ENCODE results near the gene RRP8. TPM values are rescaled to one million over a fixed set of nuclear protein-coding genes. Genes with fewer than 3 reads are reported as not detected.

Gene RRP8
- total RNA-seq, 1 experiment from 2014 or later, result 17.4 TPM

DNA sequence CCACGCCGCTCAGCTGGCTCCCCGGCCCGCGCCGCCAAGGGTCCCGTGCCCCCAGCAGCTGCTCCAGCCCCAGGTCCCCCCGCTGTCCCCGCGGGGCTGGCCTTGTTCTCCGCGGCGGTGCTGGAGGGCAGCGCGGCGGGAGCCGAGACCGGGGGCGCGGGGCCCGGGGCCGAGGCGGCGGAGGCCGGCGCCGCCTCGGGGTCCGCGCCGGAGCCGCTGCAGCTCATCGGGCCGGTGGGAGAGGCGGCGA, 8.5 kb upstream of the RRP8 start:
- Mint-ChIP-seq H3K27ac (ENCODE audit: unreplicated experiment) (no peak overlapping the region), H3K4me1 (ENCODE audit: low read depth, unreplicated experiment) (peaks cover 24% of the 10 kb centered on the region), H3K36me3 (ENCODE audit: insufficient read depth, unreplicated experiment) (no peaks in the 10 kb centered on the region), H3K9me3 (ENCODE audit: low read depth, unreplicated experiment) (no peaks in the 10 kb centered on the region), H3K4me3 (ENCODE audit: low read depth, unreplicated experiment) (no peak overlapping the region), H3K27me3 (ENCODE audit: unreplicated experiment) (no peaks in the 10 kb centered on the region)
- intact Hi-C loops (cut with micrococcal nuclease; ENCODE audit: unreplicated experiment), result loop anchor here (2.0 to 10.0 kb wide), 2 partner anchors 71 to 127 kb away; partner anchors contain the start of genes ARFIP2, MRPL17 and TIMM10B
- no peak for DNase-seq
- no TSS peak for BruUV-seq (replicated peaks)
- TF ChIP-seq, protein P1, sequence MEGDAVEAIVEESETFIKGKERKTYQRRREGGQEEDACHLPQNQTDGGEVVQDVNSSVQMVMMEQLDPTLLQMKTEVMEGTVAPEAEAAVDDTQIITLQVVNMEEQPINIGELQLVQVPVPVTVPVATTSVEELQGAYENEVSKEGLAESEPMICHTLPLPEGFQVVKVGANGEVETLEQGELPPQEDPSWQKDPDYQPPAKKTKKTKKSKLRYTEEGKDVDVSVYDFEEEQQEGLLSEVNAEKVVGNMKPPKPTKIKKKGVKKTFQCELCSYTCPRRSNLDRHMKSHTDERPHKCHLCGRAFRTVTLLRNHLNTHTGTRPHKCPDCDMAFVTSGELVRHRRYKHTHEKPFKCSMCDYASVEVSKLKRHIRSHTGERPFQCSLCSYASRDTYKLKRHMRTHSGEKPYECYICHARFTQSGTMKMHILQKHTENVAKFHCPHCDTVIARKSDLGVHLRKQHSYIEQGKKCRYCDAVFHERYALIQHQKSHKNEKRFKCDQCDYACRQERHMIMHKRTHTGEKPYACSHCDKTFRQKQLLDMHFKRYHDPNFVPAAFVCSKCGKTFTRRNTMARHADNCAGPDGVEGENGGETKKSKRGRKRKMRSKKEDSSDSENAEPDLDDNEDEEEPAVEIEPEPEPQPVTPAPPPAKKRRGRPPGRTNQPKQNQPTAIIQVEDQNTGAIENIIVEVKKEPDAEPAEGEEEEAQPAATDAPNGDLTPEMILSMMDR (IDR thresholded peaks at IDR 0.05; ENCODE audit: unreplicated experiment), result no peak
- CTCF ChIA-PET, result interaction anchor here (0.6 to 1.1 kb wide), 3 partner anchors 12 to 145 kb away, joined by 3 to 9 read pairs (median 3); partner anchors contain the start of gene MRPL17

DNA sequence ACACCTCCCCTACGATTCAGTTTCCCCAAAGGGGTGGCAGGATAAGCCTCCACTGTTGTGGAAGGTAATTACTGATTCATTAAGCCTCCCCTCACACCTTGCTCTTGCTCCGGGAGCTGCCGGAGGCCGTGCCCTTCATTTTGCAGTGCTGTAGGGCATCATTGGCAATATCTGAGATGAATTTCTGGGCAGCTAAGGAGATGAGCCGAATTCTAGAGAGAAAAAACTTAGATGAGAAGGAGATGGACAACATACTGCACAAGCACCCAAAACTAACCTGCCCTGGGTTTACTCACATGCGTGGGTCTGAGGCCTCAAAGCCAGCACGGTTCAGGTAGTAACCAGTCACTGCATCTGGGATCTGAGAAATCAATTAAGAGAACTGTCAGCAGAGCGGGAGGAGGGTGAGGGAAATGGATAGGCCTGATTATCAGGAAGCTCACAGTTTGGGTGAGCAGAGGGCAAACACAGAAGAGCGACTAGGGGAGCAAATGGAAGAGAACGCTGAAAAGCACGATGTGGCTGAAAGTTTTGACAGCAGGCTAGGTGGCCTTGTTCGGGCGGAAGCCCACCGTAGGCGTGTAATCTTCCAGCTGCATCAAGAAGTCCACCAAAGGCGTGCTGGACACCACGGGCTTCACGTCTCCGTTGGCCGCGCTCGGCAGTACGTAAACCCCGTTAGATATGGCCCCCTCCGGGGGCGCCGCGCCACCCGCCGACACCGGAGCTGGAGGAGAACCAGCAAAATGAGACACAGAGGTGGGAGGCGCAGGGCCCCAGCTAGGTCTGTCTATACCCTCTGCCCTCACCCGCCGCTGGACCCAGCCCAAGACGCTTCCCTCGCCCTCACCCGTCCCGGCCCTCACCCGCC, 7.9 kb upstream of the RRP8 start:
- Mint-ChIP-seq H3K4me3 (ENCODE audit: low read depth, unreplicated experiment) (no peak overlapping the region), H3K36me3 (ENCODE audit: insufficient read depth, unreplicated experiment) (peaks cover 6% of the 10 kb centered on the region), H3K9me3 (ENCODE audit: low read depth, unreplicated experiment) (no peaks in the 10 kb centered on the region), H3K27me3 (ENCODE audit: unreplicated experiment) (no peaks in the 10 kb centered on the region), H3K27ac (ENCODE audit: unreplicated experiment) (peak overlapping the region; percentile 81), H3K4me1 (ENCODE audit: low read depth, unreplicated experiment) (peaks cover 24% of the 10 kb centered on the region)
- BruUV-seq (replicated peaks), result no TSS peak
- CTCF ChIA-PET, result interaction anchor here (0.6 to 1.1 kb wide), 3 partner anchors 12 to 146 kb away, joined by 3 to 9 read pairs (median 3); partner anchors contain the start of gene MRPL17
- intact Hi-C loops (cut with micrococcal nuclease; ENCODE audit: unreplicated experiment), result loop anchor here (10.0 kb wide), 1 partner anchor 127 kb away; the partner anchor contains the start of genes ARFIP2 and TIMM10B
- TF ChIP-seq, protein P1 (IDR thresholded peaks at IDR 0.05; ENCODE audit: unreplicated experiment), result no peak
- DNase-seq, result no peak

DNA sequence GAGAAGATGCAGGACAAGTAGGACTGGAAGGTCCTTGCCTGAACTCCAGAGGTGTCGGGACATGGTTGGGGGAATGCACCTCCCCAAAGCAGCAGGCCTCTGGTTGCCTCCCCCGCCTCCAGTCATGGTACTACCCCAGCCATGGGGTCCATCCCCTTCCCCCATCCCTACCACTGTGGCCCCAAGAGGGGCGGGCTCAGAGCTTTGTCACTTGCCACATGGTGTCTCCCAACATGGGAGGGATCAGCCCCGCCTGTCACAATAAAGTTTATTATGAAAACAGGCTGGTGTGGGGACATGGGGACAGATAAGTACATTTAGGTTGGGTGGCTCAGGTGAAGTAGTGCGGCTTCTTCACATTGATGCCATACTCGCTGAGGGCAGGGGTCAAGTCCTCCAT, 7.2 kb upstream of the RRP8 start:
- H3K4me3 Mint-ChIP-seq (ENCODE audit: low read depth, unreplicated experiment), result no peak overlapping the region
- H3K27me3 Mint-ChIP-seq (ENCODE audit: unreplicated experiment), result no peaks in the 10 kb centered on the region
- peaks cover 11% of the 10 kb centered on the region for H3K36me3 Mint-ChIP-seq (ENCODE audit: insufficient read depth, unreplicated experiment)
- CTCF ChIA-PET, result no interaction called here
- TSS peak; percentile 44 for BruUV-seq (replicated peaks)
- TF ChIP-seq, protein P1 (IDR thresholded peaks at IDR 0.05; ENCODE audit: unreplicated experiment), result no peak
- DNase-seq, result no peak
- intact Hi-C loops (cut with micrococcal nuclease; ENCODE audit: unreplicated experiment), result loop anchor here (10.0 kb wide), 1 partner anchor 126 kb away; the partner anchor contains the start of genes ARFIP2 and TIMM10B
- peak overlapping the region; percentile 81 for H3K27ac Mint-ChIP-seq (ENCODE audit: unreplicated experiment)
- H3K4me1 Mint-ChIP-seq (ENCODE audit: low read depth, unreplicated experiment), result peaks cover 24% of the 10 kb centered on the region
- H3K9me3 Mint-ChIP-seq (ENCODE audit: low read depth, unreplicated experiment), result no peaks in the 10 kb centered on the region

DNA sequence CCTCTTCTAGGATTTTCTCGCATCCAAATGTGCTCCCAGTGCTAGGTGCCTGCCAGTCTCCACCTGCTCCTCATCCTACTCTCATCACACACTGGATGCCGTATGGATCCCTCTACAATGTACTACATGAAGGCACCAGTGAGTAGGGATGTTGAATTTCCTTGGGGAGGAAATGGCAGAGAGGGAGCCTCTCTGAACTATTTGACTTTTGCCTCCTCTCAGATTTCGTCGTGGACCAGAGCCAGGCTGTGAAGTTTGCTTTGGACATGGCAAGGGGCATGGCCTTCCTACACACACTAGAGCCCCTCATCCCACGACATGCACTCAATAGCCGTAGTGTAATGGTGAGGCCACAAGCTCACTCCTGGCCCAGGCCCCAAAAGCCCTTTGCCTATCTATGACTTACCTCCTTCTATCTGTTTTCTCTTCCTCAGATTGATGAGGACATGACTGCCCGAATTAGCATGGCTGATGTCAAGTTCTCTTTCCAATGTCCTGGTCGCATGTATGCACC, 6.1 kb upstream of the RRP8 start:
- BruUV-seq (replicated peaks), result no TSS peak
- DNase-seq, result no peak
- intact Hi-C loops (cut with micrococcal nuclease; ENCODE audit: unreplicated experiment), result loop anchor here (10.0 kb wide), 1 partner anchor 125 kb away; the partner anchor contains the start of genes ARFIP2 and TIMM10B
- TF ChIP-seq, protein P1 (IDR thresholded peaks at IDR 0.05; ENCODE audit: unreplicated experiment), result no peak
- Mint-ChIP-seq H3K27me3 (ENCODE audit: unreplicated experiment) (no peaks in the 10 kb centered on the region), H3K27ac (ENCODE audit: unreplicated experiment) (peak overlapping the region; percentile 81), H3K4me1 (ENCODE audit: low read depth, unreplicated experiment) (peaks cover 24% of the 10 kb centered on the region), H3K4me3 (ENCODE audit: low read depth, unreplicated experiment) (no peak overlapping the region), H3K9me3 (ENCODE audit: low read depth, unreplicated experiment) (no peaks in the 10 kb centered on the region), H3K36me3 (ENCODE audit: insufficient read depth, unreplicated experiment) (peaks cover 11% of the 10 kb centered on the region)
- CTCF ChIA-PET, result no interaction called here

All from Calu3 (cell line).